Peyer's patch (tissue), 4 donors: ENCODE results near the gene ZDHHC3.

Experiments
- POLR2A ChIP-seq, 2 donors: fragments of 450-650 bp; IDR thresholded peaks; one replicate each; pipeline ENCODE4 v1.5.1; 2017; ENCODE audit warnings: antibody characterized with exemption in 2 of 2, mild to moderate bottlenecking in 2 of 2, moderate library complexity in 2 of 2
- TF ChIP-seq, protein P1 (sequence below), 6 experiments: fragments of 450-650 bp in 4 of 6; fragments of 200-600 bp in 2 of 6; sonication (generic) in 1 of 6; IDR thresholded peaks; one replicate each; pipeline ENCODE4 v1.5.1; 2017 to 2019; ENCODE audit warnings: antibody characterized with exemption in 6 of 6, mild to moderate bottlenecking in 3 of 6, moderate library complexity in 1 of 6

DNA sequence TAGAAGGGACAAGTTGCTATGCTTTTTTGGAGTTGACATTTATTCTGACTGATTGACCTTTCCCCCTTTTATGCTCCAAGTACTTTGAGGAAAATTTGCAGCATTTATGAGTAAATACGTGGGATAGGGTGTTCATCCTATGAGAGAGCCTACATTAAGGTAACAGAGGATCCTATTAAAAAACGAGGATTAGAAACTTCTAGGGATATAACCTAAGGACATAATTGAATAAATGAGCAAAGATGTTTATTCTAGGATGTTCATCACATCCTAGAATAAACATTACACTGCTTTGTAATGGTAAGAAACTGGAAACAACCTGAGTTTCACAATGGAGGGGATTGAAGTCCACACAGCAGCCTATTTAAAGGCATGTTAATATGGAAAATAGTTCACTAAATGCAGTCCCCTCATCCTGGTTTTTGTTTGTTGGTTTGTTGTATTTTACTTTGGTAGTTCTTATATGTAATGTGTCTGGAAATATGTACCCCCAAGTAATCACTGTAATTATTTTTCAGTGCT, 26.2 kb upstream of the ZDHHC3 start:
- TF ChIP-seq POLR2A (IDR thresholded peaks at IDR 0.05) = no peak
- TF ChIP-seq, protein P1, sequence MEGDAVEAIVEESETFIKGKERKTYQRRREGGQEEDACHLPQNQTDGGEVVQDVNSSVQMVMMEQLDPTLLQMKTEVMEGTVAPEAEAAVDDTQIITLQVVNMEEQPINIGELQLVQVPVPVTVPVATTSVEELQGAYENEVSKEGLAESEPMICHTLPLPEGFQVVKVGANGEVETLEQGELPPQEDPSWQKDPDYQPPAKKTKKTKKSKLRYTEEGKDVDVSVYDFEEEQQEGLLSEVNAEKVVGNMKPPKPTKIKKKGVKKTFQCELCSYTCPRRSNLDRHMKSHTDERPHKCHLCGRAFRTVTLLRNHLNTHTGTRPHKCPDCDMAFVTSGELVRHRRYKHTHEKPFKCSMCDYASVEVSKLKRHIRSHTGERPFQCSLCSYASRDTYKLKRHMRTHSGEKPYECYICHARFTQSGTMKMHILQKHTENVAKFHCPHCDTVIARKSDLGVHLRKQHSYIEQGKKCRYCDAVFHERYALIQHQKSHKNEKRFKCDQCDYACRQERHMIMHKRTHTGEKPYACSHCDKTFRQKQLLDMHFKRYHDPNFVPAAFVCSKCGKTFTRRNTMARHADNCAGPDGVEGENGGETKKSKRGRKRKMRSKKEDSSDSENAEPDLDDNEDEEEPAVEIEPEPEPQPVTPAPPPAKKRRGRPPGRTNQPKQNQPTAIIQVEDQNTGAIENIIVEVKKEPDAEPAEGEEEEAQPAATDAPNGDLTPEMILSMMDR (IDR thresholded peaks at IDR 0.05) = no peak
